ENCODE results near the gene SHLD3. TPM values are rescaled to one million over a fixed set of nuclear protein-coding genes. Genes with fewer than 3 reads are reported as not detected.

The SHLD3 gene, protein sequence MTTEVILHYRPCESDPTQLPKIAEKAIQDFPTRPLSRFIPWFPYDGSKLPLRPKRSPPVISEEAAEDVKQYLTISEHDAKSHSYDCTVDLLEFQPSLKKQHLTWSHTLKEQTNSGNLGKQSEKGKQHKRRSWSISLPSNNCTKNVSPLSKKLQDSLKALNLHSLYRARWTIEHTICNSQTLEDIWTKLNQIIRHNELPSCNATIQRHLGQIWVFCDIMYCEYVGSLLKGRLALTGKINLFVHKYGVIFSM
- 5.5 TPM in 2 replicates for total RNA-seq

DNA sequence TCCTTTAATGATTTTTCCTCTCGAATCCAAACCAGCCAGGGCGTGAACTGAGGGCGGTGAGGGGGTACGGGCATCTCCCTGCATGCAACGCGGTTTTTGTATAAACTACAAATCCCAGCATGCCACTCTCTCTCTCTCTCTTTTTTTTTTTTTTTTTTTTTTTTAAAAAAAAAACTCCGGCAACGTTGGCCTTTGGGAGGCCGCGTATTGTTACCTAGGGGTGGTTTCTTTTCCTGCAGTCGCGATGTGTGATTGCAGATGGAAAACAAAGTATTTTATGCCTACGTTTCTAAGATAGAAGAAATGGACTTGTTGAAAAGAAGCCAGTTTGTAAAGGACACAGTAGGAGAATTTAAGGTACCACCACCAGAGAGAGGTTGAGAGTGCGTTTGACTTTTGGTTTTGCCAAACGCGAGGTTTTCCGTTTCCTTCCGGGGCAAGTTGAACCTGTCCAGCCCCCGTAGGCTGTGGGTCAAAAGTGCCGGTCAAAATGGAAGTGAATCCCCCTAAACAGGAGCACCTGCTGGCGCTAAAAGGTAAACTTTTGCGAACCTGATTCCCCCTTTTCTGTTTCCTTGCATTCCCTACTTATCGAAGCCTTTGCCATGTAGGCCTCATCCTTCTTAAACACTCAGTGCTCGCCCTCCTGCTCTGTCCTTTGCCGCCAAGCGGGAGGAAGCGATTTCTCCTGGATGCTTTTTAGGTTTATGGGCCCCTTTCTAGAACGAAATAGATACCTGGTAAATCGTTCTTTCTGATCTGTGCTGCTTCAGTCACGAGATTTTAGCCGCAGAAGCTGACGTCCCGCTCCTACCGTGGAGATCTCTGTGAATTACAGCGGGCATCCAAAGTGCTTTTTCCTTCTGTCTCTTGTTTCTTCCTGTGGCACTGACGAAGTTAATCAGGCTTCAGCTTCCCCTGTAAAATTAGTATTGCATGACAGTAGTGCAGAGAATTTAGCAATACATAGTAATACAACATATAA is at the start of gene SHLD3, which contains the start of gene TRAPPC13:
TSS of gene SHLD3 (plus strand) at position 457 of the 985 bp plus-strand sequence. CDS start 4,561 bp downstream, outside the sequence.
TSS of gene TRAPPC13 (plus strand) at position 457 of the 985 bp plus-strand sequence. CDS start at position 491, 34 bp downstream.

DNA sequence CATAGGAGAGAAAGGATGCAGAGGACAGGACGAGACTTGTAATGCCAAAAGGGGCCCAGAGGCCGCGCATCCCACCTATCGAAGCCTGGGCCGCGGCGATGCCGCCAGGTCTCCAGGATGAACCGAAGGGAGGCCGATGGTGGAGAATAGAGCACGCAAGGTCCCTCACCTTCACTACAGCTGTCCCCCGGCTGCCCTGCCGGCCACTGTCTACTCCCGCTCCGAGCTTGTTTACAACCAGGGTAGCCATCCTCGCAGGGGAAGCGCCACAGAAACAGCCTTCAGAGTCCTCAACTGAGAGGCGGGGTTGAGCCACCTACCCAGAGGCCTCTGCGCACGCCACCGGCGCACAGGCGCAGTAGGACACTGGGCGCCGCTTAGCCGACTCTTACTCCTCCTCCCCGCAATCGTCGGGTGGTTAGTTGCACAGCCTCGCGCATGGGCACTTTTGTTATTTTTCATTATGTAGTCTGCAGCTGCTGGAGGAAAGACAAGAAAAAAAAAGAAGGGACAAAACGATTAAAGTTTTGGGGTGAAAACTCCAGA is 729 bp upstream of the SHLD3 start, which contains the start of gene TRIM23:
TSS of gene TRIM23 (minus strand) at position 309 of the 546 bp plus-strand sequence. CDS start at position 250, 59 bp downstream.

Small RNA genes lying within 50 kb of the gene (small RNA-seq; reads per million reads assigned to genes)
- not detected for gene RNU6-540P

Other genes with a start within 250 kb of the SHLD3 start
- gene ADAMTS6, start 143.1 kb upstream of the SHLD3 start, total RNA-seq: 113 and 165 TPM in 2 replicates
- 13.3 and 16.1 TPM in 2 replicates for gene CENPK, start 61.9 kb upstream of the SHLD3 start, total RNA-seq
- 58.9 and 61.5 TPM in 2 replicates for gene PPWD1, start 61.7 kb upstream of the SHLD3 start, total RNA-seq
- 30.2 and 31.6 TPM in 2 replicates for gene TRIM23, start 694 bp upstream of the SHLD3 start, total RNA-seq
- 29.1 and 32.7 TPM in 2 replicates for gene TRAPPC13, start within 50 bp of the SHLD3 start, total RNA-seq
- gene SGTB, start 97.1 kb downstream of the SHLD3 start, total RNA-seq: 58.7 and 59.2 TPM in 2 replicates
- gene NLN, start 97.2 kb downstream of the SHLD3 start, total RNA-seq: 41.0 and 59.8 TPM in 2 replicates

Data from articular chondrocyte of knee joint (primary cell).